Parathyroid adenoma (tissue), 2 donors: ENCODE results near the gene CAMTA1.

Experiments
- H2AFZ ChIP-seq: fragments of 300-600 bp; sonication (generic); one replicate; pipeline ENCODE4 v1.7.0; 2017; ENCODE audit warnings: antibody characterized with exemption, mild to moderate bottlenecking
- H3K27ac ChIP-seq: fragments of 300-600 bp; sonication (generic); one replicate; pipeline ENCODE4 v1.7.0; 2017
- H3K27me3 ChIP-seq: fragments of 300-600 bp; sonication (generic); one replicate; pipeline ENCODE4 v1.7.0; 2017; ENCODE audit warnings: low read length; ENCODE audit not compliant: control insufficient read depth, insufficient read depth
- H3K36me3 ChIP-seq: fragments of 300-600 bp; sonication (generic); one replicate; pipeline ENCODE4 v1.7.0; 2017; ENCODE audit warnings: low read length; ENCODE audit not compliant: control insufficient read depth, insufficient read depth
- H3K4me1 ChIP-seq: fragments of 300-600 bp; sonication (generic); one replicate; pipeline ENCODE4 v1.7.0; 2017; ENCODE audit warnings: control low read depth
- H3K4me2 ChIP-seq: fragments of 300-600 bp; sonication (generic); one replicate; pipeline ENCODE4 v1.7.0; 2017; ENCODE audit warnings: low read length
- H3K4me3 ChIP-seq: fragments of 300-600 bp; sonication (generic); one replicate; pipeline ENCODE4 v1.7.0; 2017; ENCODE audit warnings: low read depth, low read length
- H3K79me2 ChIP-seq: fragments of 300-600 bp; sonication (generic); one replicate; pipeline ENCODE4 v1.7.0; 2017; ENCODE audit warnings: control low read depth
- H3K9ac ChIP-seq: fragments of 300-600 bp; sonication (generic); one replicate; pipeline ENCODE4 v1.7.0; 2017; ENCODE audit warnings: mild to moderate bottlenecking
- H3K9me3 ChIP-seq: fragments of 300-600 bp; sonication (generic); one replicate; pipeline ENCODE4 v1.7.0; 2017; ENCODE audit warnings: low read length; ENCODE audit not compliant: control insufficient read depth
- CTCF ChIP-seq: fragments of 300-600 bp; sonication (generic); IDR thresholded peaks from one replicate; pipeline ENCODE4 v1.7.0; 2017; ENCODE audit warnings: antibody characterized with exemption, mild to moderate bottlenecking
- donor health status: primary hyperparathyroidism.

The CAMTA1 gene

GRCh38 chr1:6799499-6799898, 14.2 kb downstream of the CAMTA1 start:
- Histone ChIP-seq H3K36me3 (no peaks in the 10 kb centered on the region), H3K27ac (no peak overlapping the region), H3K4me3 (no peak overlapping the region), H2AFZ (no peak overlapping the region), H3K4me2 (no peak overlapping the region), H3K27me3 (no peaks in the 10 kb centered on the region), H3K9ac (no peak overlapping the region), H3K79me2 (peaks cover 25% of the 10 kb centered on the region), H3K9me3 (no peaks in the 10 kb centered on the region), H3K4me1 (peaks cover 2% of the 10 kb centered on the region)
- no peak for TF ChIP-seq CTCF

DNA sequence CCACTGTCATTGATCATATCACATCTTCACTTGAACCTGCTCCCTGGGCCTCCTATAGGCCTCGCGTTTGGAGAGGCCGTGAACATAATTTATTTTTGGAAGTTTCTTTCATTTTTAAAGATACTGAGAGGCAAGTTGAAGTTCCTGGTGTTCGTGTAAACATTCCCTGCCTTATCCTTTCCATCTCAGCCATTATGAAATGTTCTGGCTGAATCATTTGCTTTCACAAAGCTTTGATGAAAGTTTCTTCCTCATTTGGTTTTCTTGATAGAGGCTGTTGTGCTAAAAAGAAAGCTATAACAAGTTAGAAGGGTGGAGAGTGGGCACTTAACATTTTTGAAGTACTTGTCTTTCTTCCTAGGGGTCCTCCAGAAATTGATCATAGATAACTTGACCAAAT, 15.5 kb downstream of the CAMTA1 start:
- H3K79me2 ChIP-seq = peaks cover 35% of the 10 kb centered on the region
- no peak overlapping the region for H3K9ac ChIP-seq
- H3K9me3 ChIP-seq = no peaks in the 10 kb centered on the region
- H3K4me2 ChIP-seq = no peak overlapping the region
- no peaks in the 10 kb centered on the region for H3K36me3 ChIP-seq
- H3K27me3 ChIP-seq = no peaks in the 10 kb centered on the region
- H3K4me3 ChIP-seq = peak overlapping the region; percentile 21
- peaks cover 2% of the 10 kb centered on the region for H3K4me1 ChIP-seq
- no peak for TF ChIP-seq CTCF
- no peak overlapping the region for H2AFZ ChIP-seq
- peak overlapping the region; percentile 59 for H3K27ac ChIP-seq

- H3K9ac ChIP-seq = no peak overlapping the region
- peaks cover 2% of the 10 kb centered on the region for H3K4me1 ChIP-seq
These were observed 15.9 kb downstream of the CAMTA1 start for GRCh38 chr1:6801199-6801598.

GRCh38 chr1:6801966-6802365, 16.7 kb downstream of the CAMTA1 start:
- Histone ChIP-seq H3K27me3 (no peaks in the 10 kb centered on the region), H3K79me2 (peaks cover 39% of the 10 kb centered on the region), H3K36me3 (no peaks in the 10 kb centered on the region), H2AFZ (no peak overlapping the region), H3K4me2 (no peak overlapping the region), H3K4me1 (peaks cover 2% of the 10 kb centered on the region), H3K9me3 (no peaks in the 10 kb centered on the region), H3K27ac (no peak overlapping the region), H3K9ac (no peak overlapping the region), H3K4me3 (no peak overlapping the region)
- no peak for TF ChIP-seq CTCF

More at GRCh38 chr1:6801199-6801598, 15.9 kb downstream of the CAMTA1 start:
- Histone ChIP-seq H3K4me2 (no peak overlapping the region), H3K27me3 (no peaks in the 10 kb centered on the region), H3K4me3 (no peak overlapping the region), H3K9me3 (no peaks in the 10 kb centered on the region), H2AFZ (no peak overlapping the region), H3K79me2 (peaks cover 35% of the 10 kb centered on the region), H3K27ac (peak overlapping the region; percentile 59), H3K36me3 (no peaks in the 10 kb centered on the region)
- TF ChIP-seq CTCF = no peak

GRCh38 chr1:6802454-6802853, 17.2 kb downstream of the CAMTA1 start:
- H3K27me3 ChIP-seq = no peaks in the 10 kb centered on the region
- H3K9ac ChIP-seq = no peak overlapping the region
- H3K4me2 ChIP-seq = no peak overlapping the region
- no peak overlapping the region for H3K4me3 ChIP-seq
- no peak overlapping the region for H3K27ac ChIP-seq
- H3K4me1 ChIP-seq = peaks cover 2% of the 10 kb centered on the region
- peaks cover 44% of the 10 kb centered on the region for H3K79me2 ChIP-seq
- H2AFZ ChIP-seq = no peak overlapping the region
- no peaks in the 10 kb centered on the region for H3K9me3 ChIP-seq
- no peak for TF ChIP-seq CTCF
- H3K36me3 ChIP-seq = no peaks in the 10 kb centered on the region
